HG03520 (cell line): ENCODE measurements around the gene GALT.

Source experiments
- ATAC-seq: cut with Tn5 transposase; IDR thresholded peaks from one replicate; pipeline ENCODE4 v1.9.1; 2021; ENCODE audit warnings: mild to moderate bottlenecking, moderate library complexity; ENCODE audit not compliant: unreplicated experiment

The GALT gene

GRCh38 chr9:34675048-34675714 is 28.7 kb downstream of the GALT start:
- ATAC-seq = no peak

GRCh38 chr9:34675869-34676268 is 29.4 kb downstream of the GALT start:
- ATAC-seq = no peak

GRCh38 chr9:34684145-34684544 is 37.7 kb downstream of the GALT start:
- ATAC-seq = no peak

GRCh38 chr9:34684816-34685215 is 38.3 kb downstream of the GALT start:
- no peak for ATAC-seq

GRCh38 chr9:34685591-34685990 is 39.1 kb downstream of the GALT start:
- no peak for ATAC-seq

- ATAC-seq = no peak
Measured at GRCh38 chr9:34686231-34686630, 39.8 kb downstream of the GALT start.

- ATAC-seq = no peak
Measured at GRCh38 chr9:34686732-34687131, 40.3 kb downstream of the GALT start.

- ATAC-seq = no peak
Measured at GRCh38 chr9:34687276-34688030, 41.0 kb downstream of the GALT start.

- ATAC-seq = no peak
Measured at GRCh38 chr9:34688329-34689115, 42.0 kb downstream of the GALT start.

GRCh38 chr9:34689116-34689470 is 42.6 kb downstream of the GALT start:
- no peak for ATAC-seq

GRCh38 chr9:34689512-34689911 is 43.0 kb downstream of the GALT start:
- no peak for ATAC-seq

GRCh38 chr9:34690983-34691935 is 44.8 kb downstream of the GALT start, which contains the start of gene CCL19:
TSS of gene CCL19 (minus strand) at chr9:34691276. CDS start at chr9:34691139, 137 bp downstream.
- no peak for ATAC-seq

- no peak for ATAC-seq
Measured at GRCh38 chr9:34691936-34692315, 45.5 kb downstream of the GALT start.

- no peak for ATAC-seq
Measured at GRCh38 chr9:34693560-34693959, 47.1 kb downstream of the GALT start.

GRCh38 chr9:34694811-34695210 is 48.3 kb downstream of the GALT start:
- no peak for ATAC-seq
